HG02870 (cell line): Measurements from ENCODE around the gene PHACTR1.

Experiments
- ATAC-seq: cut with Tn5 transposase; IDR thresholded peaks from one replicate; pipeline ENCODE4 v1.9.1; 2021; ENCODE audit warnings: mild to moderate bottlenecking, moderate library complexity; ENCODE audit not compliant: unreplicated experiment

PHACTR1 gene

GRCh38 chr6:13178107-13178506 lies 461.5 kb downstream of the PHACTR1 start:
- ATAC-seq = no peak

GRCh38 chr6:13180538-13180937 lies 464.0 kb downstream of the PHACTR1 start:
- no peak for ATAC-seq

GRCh38 chr6:13181393-13181792 lies 464.8 kb downstream of the PHACTR1 start:
- no peak for ATAC-seq

- ATAC-seq = no peak
Measured at GRCh38 chr6:13183415-13184088, 467.0 kb downstream of the PHACTR1 start.

GRCh38 chr6:13184089-13184468 lies 467.5 kb downstream of the PHACTR1 start:
- no peak for ATAC-seq

- ATAC-seq = no peak
Measured at GRCh38 chr6:13184547-13184946, 468.0 kb downstream of the PHACTR1 start.

- ATAC-seq = no peak
Measured at GRCh38 chr6:13186861-13187260, 470.3 kb downstream of the PHACTR1 start.

- ATAC-seq = no peak
Measured at GRCh38 chr6:13187692-13188091, 471.1 kb downstream of the PHACTR1 start.

- ATAC-seq = no peak
Measured at GRCh38 chr6:13188306-13188705, 471.7 kb downstream of the PHACTR1 start.

GRCh38 chr6:13189710-13190109 lies 473.1 kb downstream of the PHACTR1 start:
- no peak for ATAC-seq

GRCh38 chr6:13190376-13190775 lies 473.8 kb downstream of the PHACTR1 start:
- ATAC-seq = no peak

GRCh38 chr6:13191461-13191860 lies 474.9 kb downstream of the PHACTR1 start:
- ATAC-seq = no peak

- peak; percentile 54 for ATAC-seq
Measured at GRCh38 chr6:13194852-13195251, 478.3 kb downstream of the PHACTR1 start.

GRCh38 chr6:13195803-13196202 lies 479.2 kb downstream of the PHACTR1 start:
- no peak for ATAC-seq

GRCh38 chr6:13198168-13198567 lies 481.6 kb downstream of the PHACTR1 start:
- ATAC-seq = no peak

GRCh38 chr6:13201336-13201735 lies 484.8 kb downstream of the PHACTR1 start:
- ATAC-seq = no peak

- no peak for ATAC-seq
Measured at GRCh38 chr6:13203145-13203544, 486.6 kb downstream of the PHACTR1 start.

- ATAC-seq = no peak
Measured at GRCh38 chr6:13205106-13205505, 488.5 kb downstream of the PHACTR1 start.

- no peak for ATAC-seq
Measured at GRCh38 chr6:13212096-13212495, 495.5 kb downstream of the PHACTR1 start.

- no peak for ATAC-seq
Measured at GRCh38 chr6:13212538-13212937, 496.0 kb downstream of the PHACTR1 start.

- ATAC-seq = no peak
Measured at GRCh38 chr6:13215390-13215789, 498.8 kb downstream of the PHACTR1 start.

GRCh38 chr6:13216236-13217014 lies 499.9 kb downstream of the PHACTR1 start:
- no peak for ATAC-seq
